ENCODE data around the gene NSMCE4A. TPM values are rescaled to one million over a fixed set of nuclear protein-coding genes. Genes with fewer than 3 reads are reported as not detected.

The NSMCE4A gene
- total RNA-seq, 1 experiment from 2014 or later: 64.4 TPM

GRCh38 chr10:121927318-121927840 is 47.6 kb downstream of the NSMCE4A start:
- Mint-ChIP-seq H3K4me3 (peak overlapping the region; percentile 87), H3K27me3 (ENCODE audit: low read depth) (no peaks in the 10 kb centered on the region; the same call in 1 of the 2 replicates), H3K4me1 (peaks cover 19% of the 10 kb centered on the region), H3K9me3 (no peaks in the 10 kb centered on the region), H3K27ac (peak overlapping the region; percentile 69), H3K36me3 (peaks cover 8% of the 10 kb centered on the region)
- peak; percentile 44 for DNase-seq (ENCODE audit: low spot score)
- ChIA-PET POLR2A (interaction anchor here (1.0 to 1.1 kb wide), 3 partner anchors 36 to 236 kb away, joined by 3 to 6 read pairs (median 5); no protein-coding TSS in a partner anchor), CTCF (interaction anchor here (1.0 kb wide), 1 partner anchor 124 kb away, joined by 7 read pairs; no protein-coding TSS in a partner anchor)
- TF ChIP-seq RELA (CRISPR knock-in tag; IDR thresholded peaks at IDR 0.05; ENCODE audit: borderline replicate concordance) (no peak), KAT7 (CRISPR knock-in tag; IDR thresholded peaks at IDR 0.05; ENCODE audit: borderline replicate concordance) (no peak; the same call in 1 of the 2 replicates), AFF4 (CRISPR knock-in tag; IDR thresholded peaks at IDR 0.05; ENCODE audit: borderline replicate concordance) (0 out of 2 replicates have a peak, but pooled peaks have one; percentile 52), GRHL2 (CRISPR knock-in tag; IDR thresholded peaks at IDR 0.05; ENCODE audit: insufficient replicate concordance, severe bottlenecking) (no peak), SOX15 (CRISPR knock-in tag; IDR thresholded peaks at IDR 0.05) (no peak), ESRRA (CRISPR knock-in tag; IDR thresholded peaks at IDR 0.05; ENCODE audit: borderline replicate concordance) (no peak), ZNF317 (CRISPR knock-in tag; IDR thresholded peaks at IDR 0.05; ENCODE audit: borderline replicate concordance, low read depth) (no peak), ZNF396 (CRISPR knock-in tag; IDR thresholded peaks at IDR 0.05; ENCODE audit: borderline replicate concordance) (no peak), FOXJ3 (CRISPR knock-in tag; IDR thresholded peaks at IDR 0.05; ENCODE audit: borderline replicate concordance) (no peak), HMGXB4 (CRISPR knock-in tag; IDR thresholded peaks at IDR 0.05) (peak; percentile 53; the same call in 1 of the 2 replicates)
- TF ChIP-seq, protein P1, sequence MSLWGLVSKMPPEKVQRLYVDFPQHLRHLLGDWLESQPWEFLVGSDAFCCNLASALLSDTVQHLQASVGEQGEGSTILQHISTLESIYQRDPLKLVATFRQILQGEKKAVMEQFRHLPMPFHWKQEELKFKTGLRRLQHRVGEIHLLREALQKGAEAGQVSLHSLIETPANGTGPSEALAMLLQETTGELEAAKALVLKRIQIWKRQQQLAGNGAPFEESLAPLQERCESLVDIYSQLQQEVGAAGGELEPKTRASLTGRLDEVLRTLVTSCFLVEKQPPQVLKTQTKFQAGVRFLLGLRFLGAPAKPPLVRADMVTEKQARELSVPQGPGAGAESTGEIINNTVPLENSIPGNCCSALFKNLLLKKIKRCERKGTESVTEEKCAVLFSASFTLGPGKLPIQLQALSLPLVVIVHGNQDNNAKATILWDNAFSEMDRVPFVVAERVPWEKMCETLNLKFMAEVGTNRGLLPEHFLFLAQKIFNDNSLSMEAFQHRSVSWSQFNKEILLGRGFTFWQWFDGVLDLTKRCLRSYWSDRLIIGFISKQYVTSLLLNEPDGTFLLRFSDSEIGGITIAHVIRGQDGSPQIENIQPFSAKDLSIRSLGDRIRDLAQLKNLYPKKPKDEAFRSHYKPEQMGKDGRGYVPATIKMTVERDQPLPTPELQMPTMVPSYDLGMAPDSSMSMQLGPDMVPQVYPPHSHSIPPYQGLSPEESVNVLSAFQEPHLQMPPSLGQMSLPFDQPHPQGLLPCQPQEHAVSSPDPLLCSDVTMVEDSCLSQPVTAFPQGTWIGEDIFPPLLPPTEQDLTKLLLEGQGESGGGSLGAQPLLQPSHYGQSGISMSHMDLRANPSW (CRISPR knock-in tag; conservative IDR thresholded peaks at IDR 0.05; ENCODE audit: low read depth): 0 out of 2 replicates have a peak, but pooled peaks have one; percentile 19
- peak; percentile 55 for ATAC-seq

- H3K4me1 Mint-ChIP-seq: peaks cover 19% of the 10 kb centered on the region
- ChIA-PET POLR2A (interaction anchor here (1.1 kb wide), 1 partner anchor 67 kb away, joined by 3 read pairs; no protein-coding TSS in a partner anchor), CTCF (no interaction called here)
- ATAC-seq (no peak), DNase-seq (ENCODE audit: low spot score) (no peak)
- peaks cover 8% of the 10 kb centered on the region for H3K36me3 Mint-ChIP-seq
- no peaks in the 10 kb centered on the region; the same call in 1 of the 2 replicates for H3K27me3 Mint-ChIP-seq (ENCODE audit: low read depth)
- peak overlapping the region; percentile 87 for H3K4me3 Mint-ChIP-seq
- peak overlapping the region; percentile 69 for H3K27ac Mint-ChIP-seq
- H3K9me3 Mint-ChIP-seq: no peaks in the 10 kb centered on the region
- no peak for TF ChIP-seq ELF4 (CRISPR knock-in tag; IDR thresholded peaks at IDR 0.05; ENCODE audit: low read depth)
- TF ChIP-seq, protein P2, sequence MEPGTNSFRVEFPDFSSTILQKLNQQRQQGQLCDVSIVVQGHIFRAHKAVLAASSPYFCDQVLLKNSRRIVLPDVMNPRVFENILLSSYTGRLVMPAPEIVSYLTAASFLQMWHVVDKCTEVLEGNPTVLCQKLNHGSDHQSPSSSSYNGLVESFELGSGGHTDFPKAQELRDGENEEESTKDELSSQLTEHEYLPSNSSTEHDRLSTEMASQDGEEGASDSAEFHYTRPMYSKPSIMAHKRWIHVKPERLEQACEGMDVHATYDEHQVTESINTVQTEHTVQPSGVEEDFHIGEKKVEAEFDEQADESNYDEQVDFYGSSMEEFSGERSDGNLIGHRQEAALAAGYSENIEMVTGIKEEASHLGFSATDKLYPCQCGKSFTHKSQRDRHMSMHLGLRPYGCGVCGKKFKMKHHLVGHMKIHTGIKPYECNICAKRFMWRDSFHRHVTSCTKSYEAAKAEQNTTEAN (CRISPR knock-in tag; IDR thresholded peaks at IDR 0.05): no peak
- TF ChIP-seq FOXP1 (CRISPR knock-in tag; IDR thresholded peaks at IDR 0.05; ENCODE audit: borderline replicate concordance): no peak
- no peak for TF ChIP-seq ZNF317 (CRISPR knock-in tag; IDR thresholded peaks at IDR 0.05; ENCODE audit: borderline replicate concordance, low read depth)
- no peak for TF ChIP-seq NR2C2 (CRISPR knock-in tag; IDR thresholded peaks at IDR 0.05)
- no peak for TF ChIP-seq ZNF416 (CRISPR knock-in tag; IDR thresholded peaks at IDR 0.05)
- no peak for TF ChIP-seq NFATC4 (CRISPR knock-in tag; IDR thresholded peaks at IDR 0.05)
- no peak for TF ChIP-seq ZNF121 (CRISPR knock-in tag; IDR thresholded peaks at IDR 0.05)
- TF ChIP-seq, protein P3, sequence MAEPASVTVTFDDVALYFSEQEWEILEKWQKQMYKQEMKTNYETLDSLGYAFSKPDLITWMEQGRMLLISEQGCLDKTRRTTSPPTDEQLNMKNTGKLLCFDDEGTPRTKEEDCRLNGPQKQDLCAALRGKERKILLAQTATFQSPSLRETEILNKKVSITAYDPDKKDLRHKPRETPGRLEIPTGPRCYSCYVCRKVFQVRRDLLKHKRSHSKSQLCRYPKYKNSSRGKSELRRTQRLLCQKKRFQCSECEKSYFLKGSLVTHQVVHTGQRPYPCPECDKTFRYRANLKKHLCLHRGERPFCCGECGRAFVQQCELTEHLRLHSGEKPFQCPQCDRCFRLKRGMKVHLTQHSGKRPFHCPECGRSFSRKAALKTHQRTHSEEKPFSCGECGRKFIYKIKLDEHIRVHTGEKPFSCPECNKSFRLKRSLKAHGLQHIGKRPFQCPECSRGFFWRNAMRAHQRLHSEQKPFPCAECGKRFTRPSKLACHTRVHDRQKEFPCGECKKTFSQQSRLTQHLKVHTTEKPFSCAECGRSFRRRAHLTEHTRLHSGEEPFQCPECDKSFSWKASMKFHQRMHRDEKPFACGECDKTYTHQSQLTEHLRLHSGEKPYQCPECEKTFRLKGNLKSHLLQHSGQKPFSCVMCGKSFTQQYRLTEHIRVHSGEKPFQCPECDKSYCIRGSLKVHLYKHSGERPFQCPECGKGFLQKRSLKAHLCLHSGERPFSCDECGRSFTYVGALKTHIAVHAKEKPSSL (CRISPR knock-in tag; conservative IDR thresholded peaks at IDR 0.05): no peak
Observed at GRCh38 chr10:121926671-121927317, 48.2 kb downstream of the NSMCE4A start.
